Measurements from ENCODE around the gene KMT2E. TPM values are rescaled to one million over a fixed set of nuclear protein-coding genes. Genes with fewer than 3 reads are reported as not detected.

Gene KMT2E
- total RNA-seq, 1 donor from 2014 or later = 75.6 TPM

- DNase-seq (ENCODE audit: extremely low spot score, unreplicated experiment) = no peak
- Mint-ChIP-seq H3K4me1 (ENCODE audit: unreplicated experiment) (peaks cover 51% of the 10 kb centered on the region), H3K27me3 (ENCODE audit: unreplicated experiment) (no peaks in the 10 kb centered on the region), H3K9me3 (ENCODE audit: unreplicated experiment) (no peaks in the 10 kb centered on the region), H3K4me3 (ENCODE audit: unreplicated experiment) (no peak overlapping the region), H3K27ac (ENCODE audit: unreplicated experiment) (no peak overlapping the region), H3K36me3 (ENCODE audit: unreplicated experiment) (peaks cover 17% of the 10 kb centered on the region)
- TF ChIP-seq CTCF (IDR thresholded peaks at IDR 0.05) = no peak
Observed at GRCh38 chr7:104990983-104991382, 23.0 kb upstream of the KMT2E start.

GRCh38 chr7:104992306-104992705, 21.7 kb upstream of the KMT2E start:
- Mint-ChIP-seq H3K36me3 (ENCODE audit: unreplicated experiment) (peaks cover 17% of the 10 kb centered on the region), H3K4me3 (ENCODE audit: unreplicated experiment) (no peak overlapping the region), H3K27me3 (ENCODE audit: unreplicated experiment) (no peaks in the 10 kb centered on the region), H3K27ac (ENCODE audit: unreplicated experiment) (peak overlapping the region; percentile 6), H3K4me1 (ENCODE audit: unreplicated experiment) (peaks cover 48% of the 10 kb centered on the region), H3K9me3 (ENCODE audit: unreplicated experiment) (no peaks in the 10 kb centered on the region)
- no peak for TF ChIP-seq CTCF (IDR thresholded peaks at IDR 0.05)
- DNase-seq (ENCODE audit: extremely low spot score, unreplicated experiment) = no peak

DNA sequence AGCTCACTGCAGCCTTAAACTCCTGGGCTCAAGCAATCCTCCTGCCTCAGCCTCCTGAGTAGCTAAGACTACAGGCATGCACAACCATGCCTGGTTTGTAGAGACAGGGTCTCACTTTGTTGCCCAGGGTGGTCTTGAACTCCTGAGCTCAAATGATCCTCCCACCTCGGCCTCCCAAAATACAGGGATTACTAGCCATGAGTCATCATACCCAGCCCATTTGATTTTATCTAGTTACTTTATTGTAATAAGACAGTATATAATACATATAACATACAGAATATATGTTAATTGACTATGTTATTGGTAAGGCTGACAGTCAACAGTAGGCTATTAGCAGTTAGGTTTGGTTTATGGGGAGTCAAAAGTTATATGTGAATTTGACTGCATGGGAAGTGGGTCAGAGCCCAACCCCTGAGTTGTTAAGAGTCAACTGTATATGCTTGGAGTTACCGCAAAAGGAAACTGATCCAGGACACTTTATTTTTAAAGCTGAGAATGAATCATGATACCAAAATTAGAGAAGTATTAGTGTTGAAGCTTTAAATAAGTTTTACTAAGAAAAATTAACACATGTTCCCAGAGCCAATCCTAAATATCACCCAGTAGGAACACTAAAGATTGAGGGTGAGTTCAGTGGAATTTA, 20.7 kb upstream of the KMT2E start:
- no peak for TF ChIP-seq CTCF (IDR thresholded peaks at IDR 0.05)
- Mint-ChIP-seq H3K27me3 (ENCODE audit: unreplicated experiment) (no peaks in the 10 kb centered on the region), H3K36me3 (ENCODE audit: unreplicated experiment) (peaks cover 17% of the 10 kb centered on the region), H3K27ac (ENCODE audit: unreplicated experiment) (no peak overlapping the region), H3K4me1 (ENCODE audit: unreplicated experiment) (peaks cover 42% of the 10 kb centered on the region), H3K9me3 (ENCODE audit: unreplicated experiment) (no peaks in the 10 kb centered on the region), H3K4me3 (ENCODE audit: unreplicated experiment) (no peak overlapping the region)
- no peak for DNase-seq (ENCODE audit: extremely low spot score, unreplicated experiment)

GRCh38 chr7:104998040-104998752, 15.8 kb upstream of the KMT2E start:
- H3K9me3 Mint-ChIP-seq (ENCODE audit: unreplicated experiment) = no peaks in the 10 kb centered on the region
- H3K4me3 Mint-ChIP-seq (ENCODE audit: unreplicated experiment) = no peak overlapping the region
- H3K4me1 Mint-ChIP-seq (ENCODE audit: unreplicated experiment) = peaks cover 81% of the 10 kb centered on the region
- no peaks in the 10 kb centered on the region for H3K27me3 Mint-ChIP-seq (ENCODE audit: unreplicated experiment)
- H3K36me3 Mint-ChIP-seq (ENCODE audit: unreplicated experiment) = peaks cover 4% of the 10 kb centered on the region
- no peak for DNase-seq (ENCODE audit: extremely low spot score, unreplicated experiment)
- no peak for TF ChIP-seq CTCF (IDR thresholded peaks at IDR 0.05)
- H3K27ac Mint-ChIP-seq (ENCODE audit: unreplicated experiment) = no peak overlapping the region

DNA sequence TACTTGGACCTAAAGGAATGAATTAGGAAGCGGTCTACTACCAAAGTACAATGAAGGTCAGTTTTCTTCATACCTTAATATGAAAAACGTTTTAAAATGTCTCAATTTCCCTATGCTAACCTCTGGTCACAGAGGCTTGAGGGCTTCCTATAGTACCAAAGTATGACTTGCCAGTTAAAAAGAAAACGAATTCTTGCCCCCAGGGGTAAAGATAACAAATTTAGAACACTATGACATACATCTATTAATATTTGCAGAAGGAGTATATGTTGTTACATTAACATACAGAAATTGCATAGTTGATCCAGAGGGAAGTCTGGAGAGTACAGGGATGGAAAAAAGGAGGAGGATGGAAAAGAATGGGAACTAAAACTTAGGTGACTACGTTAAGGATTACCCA, 13.8 kb upstream of the KMT2E start:
- Mint-ChIP-seq H3K36me3 (ENCODE audit: unreplicated experiment) (peaks cover 6% of the 10 kb centered on the region), H3K27me3 (ENCODE audit: unreplicated experiment) (no peaks in the 10 kb centered on the region), H3K4me3 (ENCODE audit: unreplicated experiment) (peak overlapping the region; percentile 24), H3K9me3 (ENCODE audit: unreplicated experiment) (no peaks in the 10 kb centered on the region), H3K4me1 (ENCODE audit: unreplicated experiment) (peaks cover 84% of the 10 kb centered on the region), H3K27ac (ENCODE audit: unreplicated experiment) (peak overlapping the region; percentile 50)
- no peak for DNase-seq (ENCODE audit: extremely low spot score, unreplicated experiment)
- TF ChIP-seq CTCF (IDR thresholded peaks at IDR 0.05) = no peak
